PC-3 (cell line): Measurements from ENCODE around the gene INO80B. TPM values are rescaled to one million over a fixed set of nuclear protein-coding genes. Genes with fewer than 3 reads are reported as not detected.

Experiments used
- ATAC-seq: fragments of 200-7000 bp; cut with Tn5 transposase; 2 replicates; pipeline ENCODE4 v1.9.1; 2020; ENCODE audit warnings: mild to moderate bottlenecking, moderate library complexity
- BruUV-seq: library from RNA; stranded (reverse); fragments of 400-500 nt; replicated peaks from 2 replicates; lab custom pipeline; 2021; lab: Mats Ljungman, UMichigan
- CTCF ChIA-PET: fragments of 300-600 bp; sonication (Branson Sonifier 250); formaldehyde crosslinking; loops from one replicate; lab custom pipeline; 2022; ENCODE audit warnings: antibody characterized with exemption; lab: Charles Lee
- POLR2A ChIA-PET: fragments of 300-600 bp; sonication (Branson Sonifier 250); formaldehyde crosslinking; loops from one replicate; lab custom pipeline; 2022; ENCODE audit warnings: antibody characterized with exemption; ENCODE audit not compliant: unreplicated experiment; lab: Charles Lee
- DNase-seq: peaks from one replicate; pipeline ENCODE4 v3.0.0-alpha.2; 2015
- H2AFZ ChIP-seq: fragments of 300-600 bp; sonication (generic); 2 replicates; pipeline ENCODE4 v1.6.0; 2016; ENCODE audit warnings: antibody characterized with exemption, low read length
- H3F3A ChIP-seq: fragments of 300-600 bp; sonication (generic); one replicate; pipeline ENCODE4 v1.6.0; 2017; ENCODE audit warnings: antibody characterized with exemption, low read length, control low read depth, mild to moderate bottlenecking; ENCODE audit not compliant: unreplicated experiment
- H3K27ac ChIP-seq: fragments of 300-600 bp; sonication (generic); 2 replicates; pipeline ENCODE4 v1.5.1; 2016; ENCODE audit warnings: mild to moderate bottlenecking, low read length
- H3K27me3 ChIP-seq: fragments of 300-600 bp; sonication (generic); 2 replicates; pipeline ENCODE4 v1.6.1; 2016; ENCODE audit warnings: low read length, mixed read lengths
- H3K36me3 ChIP-seq: fragments of 300-600 bp; sonication (generic); 2 replicates; pipeline ENCODE4 v1.6.1; 2016; ENCODE audit warnings: low read depth, mixed run types, low read length, mixed read lengths
- H3K4me1 ChIP-seq: fragments of 300-600 bp; sonication (generic); 2 replicates; pipeline ENCODE4 v1.5.1; 2016; ENCODE audit warnings: low read length; ENCODE audit not compliant: insufficient read depth
- H3K4me2 ChIP-seq: fragments of 300-600 bp; sonication (generic); 2 replicates; pipeline ENCODE4 v1.6.0; 2016; ENCODE audit warnings: low read length
- H3K4me3 ChIP-seq: fragments of 300-600 bp; sonication (generic); 2 replicates; pipeline ENCODE4 v1.5.1; 2016; ENCODE audit warnings: mild to moderate bottlenecking, low read length, mixed read lengths
- H3K79me2 ChIP-seq: fragments of 300-600 bp; sonication (generic); 2 replicates; pipeline ENCODE4 v1.6.1; 2017; ENCODE audit warnings: low read length, mixed read lengths
- H3K9ac ChIP-seq: fragments of 300-600 bp; sonication (generic); 2 replicates; pipeline ENCODE4 v1.6.0; 2016; ENCODE audit warnings: mild to moderate bottlenecking, low read length
- H3K9me2 ChIP-seq: fragments of 300-600 bp; sonication (generic); replicated peaks from 2 replicates; pipeline ENCODE4 v1.6.1; 2016; ENCODE audit warnings: mixed run types, low read length, mixed read lengths
- H3K9me3 ChIP-seq: fragments of 300-600 bp; sonication (generic); 2 replicates; pipeline ENCODE4 v1.6.1; 2016; ENCODE audit warnings: low read length, mixed read lengths
- H4K20me1 ChIP-seq: fragments of 300-600 bp; sonication (generic); 2 replicates; pipeline ENCODE4 v1.6.1; 2016; ENCODE audit warnings: low read length, mixed read lengths
- EZH2 ChIP-seq: fragments of 300-600 bp; sonication (generic); IDR thresholded peaks from one replicate; pipeline ENCODE4 v1.6.1; 2017; ENCODE audit warnings: antibody characterized with exemption, mild to moderate bottlenecking, low read length; ENCODE audit not compliant: unreplicated experiment
- EZH2phosphoT487 ChIP-seq: fragments of 300-600 bp; sonication (generic); IDR thresholded peaks from 2 replicates; pipeline ENCODE4 v1.6.1; 2018; ENCODE audit warnings: mild to moderate bottlenecking, antibody characterized with exemption, low read length, borderline replicate concordance
- intact Hi-C: fragments of 100-400 bp; cut with micrococcal nuclease; formaldehyde crosslinking; loops from 2 replicates; pipeline ENCODE4 v1.9.0; 2023
- total RNA-seq: library from RNA; depleted of rRNA; stranded (reverse); fragments of >200 nt; gene quantifications from 2 replicates; pipeline ENCODE4 v1.2.3, GENCODE V29; 2014
- TF ChIP-seq, protein P1 (sequence below): fragments of 300-600 bp; sonication (generic); conservative IDR thresholded peaks from 2 replicates; pipeline ENCODE4 v1.5.1; 2017; ENCODE audit warnings: antibody characterized with exemption, low read depth, mild to moderate bottlenecking, low read length

Gene INO80B
- total RNA-seq, 1 experiment from 2014 or later: 26.2 TPM

DNA sequence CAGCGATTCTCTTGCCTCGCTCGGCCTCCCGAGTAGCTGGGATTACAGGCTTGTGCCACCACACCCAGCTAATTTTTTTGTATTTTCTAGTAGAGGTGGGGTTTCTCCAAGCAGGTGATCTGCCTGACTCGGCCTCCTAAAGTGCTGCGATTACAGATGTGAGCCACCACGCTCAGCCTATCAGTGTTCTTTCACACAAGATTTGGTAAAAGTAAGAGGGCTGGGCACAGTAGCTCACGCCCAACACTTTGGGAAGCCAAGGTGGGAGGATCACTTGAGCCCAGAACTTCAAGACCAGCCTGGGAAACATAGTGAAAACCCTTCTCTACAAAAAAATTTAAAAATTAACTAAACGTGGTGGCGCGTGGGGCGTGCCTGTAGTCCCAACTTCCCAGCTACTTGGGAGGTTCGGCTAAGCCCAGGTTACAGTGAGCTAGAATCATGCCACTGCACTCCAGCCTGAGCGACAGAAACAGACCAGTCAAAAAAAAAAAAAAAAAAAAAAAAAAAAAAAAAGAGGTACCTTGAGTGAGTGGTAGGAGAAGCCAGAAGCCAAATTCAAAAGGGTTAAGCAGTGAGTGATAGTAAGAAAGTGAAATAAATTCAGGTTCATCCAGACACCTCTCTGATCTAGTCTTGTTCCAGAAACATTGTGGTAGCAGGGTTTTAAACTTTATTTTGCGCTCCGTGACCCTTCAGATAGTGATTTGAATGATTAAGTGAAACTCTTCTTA lies 16.6 kb downstream of the INO80B start:
- POLR2A ChIA-PET: interaction anchor here (0.6 to 0.7 kb wide), 2 partner anchors 41 to 467 kb away, joined by 3 to 21 read pairs; no protein-coding TSS in a partner anchor

DNA sequence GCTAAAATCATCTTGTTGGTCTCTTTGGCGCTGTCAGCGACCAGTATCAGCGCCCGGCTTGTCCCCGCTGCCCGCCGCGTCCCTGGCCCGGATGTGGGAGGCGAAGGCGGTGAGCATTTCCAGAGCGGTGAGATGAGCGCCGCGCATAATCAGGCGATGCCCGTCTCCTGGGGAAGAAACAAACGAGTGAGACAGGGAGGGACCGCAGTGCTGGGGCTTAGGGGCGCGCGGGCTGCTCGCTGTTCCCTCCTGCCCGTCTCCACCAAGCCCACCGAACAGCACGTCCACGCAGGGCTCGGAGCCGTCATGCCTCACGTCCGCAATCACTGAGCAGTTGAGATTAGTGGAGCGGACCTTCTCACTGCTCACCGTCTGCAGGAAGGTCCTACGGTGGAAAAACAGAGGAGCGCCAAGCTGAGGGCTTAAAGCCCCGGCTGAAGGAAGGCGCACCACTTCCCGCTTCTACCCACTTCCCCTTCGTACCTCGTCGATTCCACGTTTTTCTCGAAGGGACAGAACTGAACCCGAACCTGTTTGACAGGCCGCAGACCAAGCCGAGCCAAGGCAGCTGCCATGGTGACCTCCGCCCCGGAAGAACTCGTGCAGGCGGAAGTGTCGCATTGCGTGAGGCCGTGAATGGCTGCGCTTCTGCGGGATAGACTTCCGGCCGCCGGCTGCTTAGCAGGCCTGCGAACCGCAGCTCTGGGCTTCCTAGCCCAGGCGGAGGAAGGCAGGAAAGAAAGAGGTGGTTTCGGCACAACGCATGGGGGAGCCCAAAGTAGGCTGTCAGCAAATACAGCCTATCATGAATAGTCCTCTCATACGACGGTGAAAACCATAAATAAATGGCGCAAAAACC lies 17.4 kb downstream of the INO80B start, which contains the start of gene MRPL53:
Gene MRPL53, minus strand, starts transcription at position 595 of the 859 bp plus-strand sequence. Its CDS starts 20 bp downstream, at position 575.
- Histone ChIP-seq H3K9me3 (no peaks in the 10 kb centered on the region), H3F3A (peaks cover 10% of the 10 kb centered on the region), H2AFZ (peak within 1 kb of the TSS; percentile 89), H3K4me1 (peaks cover 14% of the 10 kb centered on the region), H4K20me1 (no peaks in the 10 kb centered on the region), H3K27me3 (no peaks in the 10 kb centered on the region), H3K27ac (peak within 1 kb of the TSS; percentile 80), H3K4me2 (peak within 1 kb of the TSS; percentile 82), H3K36me3 (peaks cover 8% of the 10 kb centered on the region), H3K9me2 (no peaks in the 10 kb centered on the region), H3K79me2 (peaks cover 9% of the 10 kb centered on the region), H3K4me3 (peak within 1 kb of the TSS; percentile 79), H3K9ac (peak within 1 kb of the TSS; percentile 84)
- ATAC-seq (peak; percentile 88), DNase-seq (peak; percentile 94)
- CTCF ChIA-PET: no interaction called here
- intact Hi-C loops: no loop called here
- TSS peak; percentile 89 for BruUV-seq
- TF ChIP-seq, protein P1, sequence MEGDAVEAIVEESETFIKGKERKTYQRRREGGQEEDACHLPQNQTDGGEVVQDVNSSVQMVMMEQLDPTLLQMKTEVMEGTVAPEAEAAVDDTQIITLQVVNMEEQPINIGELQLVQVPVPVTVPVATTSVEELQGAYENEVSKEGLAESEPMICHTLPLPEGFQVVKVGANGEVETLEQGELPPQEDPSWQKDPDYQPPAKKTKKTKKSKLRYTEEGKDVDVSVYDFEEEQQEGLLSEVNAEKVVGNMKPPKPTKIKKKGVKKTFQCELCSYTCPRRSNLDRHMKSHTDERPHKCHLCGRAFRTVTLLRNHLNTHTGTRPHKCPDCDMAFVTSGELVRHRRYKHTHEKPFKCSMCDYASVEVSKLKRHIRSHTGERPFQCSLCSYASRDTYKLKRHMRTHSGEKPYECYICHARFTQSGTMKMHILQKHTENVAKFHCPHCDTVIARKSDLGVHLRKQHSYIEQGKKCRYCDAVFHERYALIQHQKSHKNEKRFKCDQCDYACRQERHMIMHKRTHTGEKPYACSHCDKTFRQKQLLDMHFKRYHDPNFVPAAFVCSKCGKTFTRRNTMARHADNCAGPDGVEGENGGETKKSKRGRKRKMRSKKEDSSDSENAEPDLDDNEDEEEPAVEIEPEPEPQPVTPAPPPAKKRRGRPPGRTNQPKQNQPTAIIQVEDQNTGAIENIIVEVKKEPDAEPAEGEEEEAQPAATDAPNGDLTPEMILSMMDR: no peak
- no peak for TF ChIP-seq EZH2
- TF ChIP-seq EZH2phosphoT487: no peak
- POLR2A ChIA-PET: no interaction called here

More for the DNA sequence above, 16.6 kb downstream of the INO80B start:
- DNase-seq (no peak), ATAC-seq (peak; percentile 4; the same call in 1 of the 2 replicates)
- H3K36me3 ChIP-seq: peaks cover 8% of the 10 kb centered on the region
- H3K9me3 ChIP-seq: no peaks in the 10 kb centered on the region
- H2AFZ ChIP-seq: peak overlapping the region; percentile 89
- peak overlapping the region; percentile 82 for H3K4me2 ChIP-seq
- CTCF ChIA-PET: no interaction called here
- H3K27ac ChIP-seq: peak overlapping the region; percentile 80
- BruUV-seq: no TSS peak
- peak overlapping the region; percentile 84 for H3K9ac ChIP-seq
- H3F3A ChIP-seq: peaks cover 10% of the 10 kb centered on the region
- intact Hi-C loops: no loop called here
- no peak for TF ChIP-seq EZH2phosphoT487
- no peak for TF ChIP-seq EZH2
- TF ChIP-seq, protein P1: no peak
- H3K4me1 ChIP-seq: peaks cover 14% of the 10 kb centered on the region
- H3K27me3 ChIP-seq: no peaks in the 10 kb centered on the region
- peaks cover 9% of the 10 kb centered on the region for H3K79me2 ChIP-seq
- no peaks in the 10 kb centered on the region for H3K9me2 ChIP-seq
- no peaks in the 10 kb centered on the region for H4K20me1 ChIP-seq
- peak overlapping the region; percentile 79 for H3K4me3 ChIP-seq
